Esophagus muscularis mucosa (tissue), 4 donors: Measurements from ENCODE around the gene ARHGEF7.

Source experiments
- CTCF ChIP-seq, 3 experiments: fragments of 200-600 bp in 2 of 3; fragments of 450-650 bp in 1 of 3; sonication (generic) in 2 of 3; IDR thresholded peaks; one replicate each; pipeline ENCODE4 v1.5.1; 2017 to 2019; ENCODE audit warnings: antibody characterized with exemption in 3 of 3, mild to moderate bottlenecking in 2 of 3, moderate library complexity in 1 of 3
- EP300 ChIP-seq: sonication (generic); formaldehyde crosslinking; IDR thresholded peaks from one replicate; pipeline ENCODE4 v1.6.1; 2017; ENCODE audit warnings: antibody characterized with exemption
- POLR2A ChIP-seq: fragments of 450-650 bp; IDR thresholded peaks from one replicate; pipeline ENCODE4 v1.6.1; 2017; ENCODE audit warnings: antibody characterized with exemption, moderate library complexity, mild to moderate bottlenecking, low read depth
- POLR2AphosphoS5 ChIP-seq, 2 donors: sonication (generic); formaldehyde crosslinking; IDR thresholded peaks; one replicate each; pipeline ENCODE4 v1.6.1; 2017; ENCODE audit warnings: antibody characterized with exemption in 2 of 2

- TF ChIP-seq POLR2A, result no peak
- no peak for TF ChIP-seq CTCF (IDR thresholded peaks at IDR 0.05)
- no peak for TF ChIP-seq EP300
- no peak for TF ChIP-seq POLR2AphosphoS5 (IDR thresholded peaks at IDR 0.05)
These were observed 167.9 kb downstream of the ARHGEF7 start for GRCh38 chr13:111282997-111283396.
